MV-4-11 (cell line): Measurements from ENCODE around the gene VANGL1.

Experiments
- DNase-seq: peaks from one replicate; lab custom pipeline; 2025; lab: John Stamatoyannopoulos, UW

VANGL1 gene

DNA sequence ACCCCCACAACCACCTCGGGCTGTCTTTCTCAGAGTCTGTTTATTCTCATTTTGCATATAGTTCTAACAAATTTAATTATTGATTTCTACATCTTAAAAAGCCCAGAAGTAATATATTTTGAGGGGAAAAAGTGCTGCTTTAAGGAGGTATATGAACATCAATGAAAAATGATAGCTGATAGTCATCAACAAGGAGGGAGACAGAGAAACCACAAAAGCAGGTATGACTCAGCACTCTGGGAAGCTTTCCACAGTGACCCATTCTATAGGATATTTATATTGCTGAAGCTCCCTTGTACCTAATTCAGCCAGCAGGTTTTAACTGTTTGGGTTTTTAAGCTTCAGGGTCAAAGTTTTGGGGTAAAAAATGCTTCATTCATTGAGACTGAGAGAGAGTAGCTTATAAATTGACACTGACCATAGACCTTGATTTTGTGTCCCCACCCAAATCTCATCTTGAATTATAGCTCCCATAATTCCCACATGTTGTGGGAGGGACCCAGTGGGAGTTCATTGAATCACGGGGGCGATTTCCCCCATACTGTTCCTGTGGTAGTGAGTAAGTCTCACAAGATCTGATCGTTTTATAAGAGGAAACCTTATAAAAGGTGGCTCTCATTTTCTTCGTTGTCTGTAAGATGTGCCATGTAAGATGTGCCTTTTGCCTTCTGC lies 27.4 kb downstream of the VANGL1 start:
- DNase-seq: peak; percentile 32

- no peak for DNase-seq
These were observed 28.1 kb downstream of the VANGL1 start for GRCh38 chr1:115669886-115670285.

DNA sequence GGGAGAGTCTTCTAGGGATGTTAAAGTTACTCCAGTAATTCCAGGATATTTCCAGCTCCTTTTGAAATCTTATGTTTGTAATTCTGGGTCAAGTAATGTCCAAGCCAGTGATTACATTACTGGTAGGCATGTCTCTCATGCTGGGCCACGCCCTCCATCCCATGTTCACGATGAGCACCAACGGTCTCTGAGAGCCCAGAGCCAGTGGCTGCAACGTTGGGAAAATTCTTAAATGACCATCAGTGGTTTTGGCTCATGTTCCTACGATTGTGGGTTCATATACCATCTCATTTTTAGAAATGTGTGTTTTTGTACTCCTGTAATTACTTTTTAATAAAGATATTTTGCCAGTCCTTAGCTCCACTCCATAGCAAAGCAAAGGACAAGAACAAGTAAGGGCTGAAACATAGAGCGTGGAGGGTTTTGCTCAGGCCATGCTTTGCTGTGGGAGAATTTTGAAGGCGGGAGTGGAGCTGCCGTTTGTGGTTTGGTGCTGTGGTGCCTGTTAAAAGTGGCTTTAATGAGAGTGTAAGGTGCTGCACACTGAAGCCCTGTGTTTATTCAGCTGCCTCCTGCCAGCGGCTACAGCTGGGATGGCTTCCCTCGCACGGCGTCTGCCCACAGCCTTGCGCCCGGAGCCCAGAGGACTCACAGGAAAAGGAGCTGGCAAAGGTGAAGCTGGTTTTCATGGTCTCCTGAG lies 28.9 kb downstream of the VANGL1 start:
- DNase-seq: no peak

DNA sequence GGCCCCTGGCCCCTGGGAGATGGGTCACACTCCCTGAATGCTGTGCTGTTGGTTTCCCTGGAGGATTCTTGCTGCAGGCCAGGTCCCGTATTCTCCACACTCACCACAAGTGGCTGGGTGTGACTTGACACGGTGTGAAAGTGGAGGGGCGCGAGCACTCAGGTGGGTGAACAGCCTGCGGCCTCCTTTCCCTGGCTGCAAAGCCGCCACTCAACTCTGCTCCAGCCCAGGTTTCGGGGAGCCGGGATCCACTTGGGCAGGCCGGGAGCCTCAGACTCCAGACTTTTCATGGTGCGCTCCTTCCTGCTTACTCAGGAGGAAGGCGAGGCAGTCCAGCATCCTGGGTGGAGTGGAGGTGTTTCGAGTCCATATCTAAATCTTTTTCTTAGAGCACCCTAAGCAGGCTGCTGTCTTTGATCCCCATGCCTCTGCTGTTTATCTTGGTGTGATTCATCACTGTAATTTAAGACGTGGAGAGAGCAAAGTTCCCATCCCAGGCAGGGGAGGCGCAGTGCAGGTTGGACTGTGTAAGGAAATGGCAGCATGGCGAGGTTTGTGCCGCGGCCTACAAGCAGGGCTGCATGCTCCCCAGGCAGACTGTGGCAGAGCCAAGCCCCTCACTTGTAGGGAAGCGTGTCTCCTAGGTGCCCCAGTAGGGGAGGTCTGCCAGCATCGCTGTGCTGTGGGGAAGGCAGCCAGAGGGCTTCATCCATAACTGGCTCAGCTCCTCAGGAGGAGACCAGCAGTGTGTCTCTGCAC lies 29.6 kb downstream of the VANGL1 start:
- DNase-seq: no peak

- DNase-seq: no peak
These were observed 30.6 kb downstream of the VANGL1 start for GRCh38 chr1:115672224-115673009.

DNA sequence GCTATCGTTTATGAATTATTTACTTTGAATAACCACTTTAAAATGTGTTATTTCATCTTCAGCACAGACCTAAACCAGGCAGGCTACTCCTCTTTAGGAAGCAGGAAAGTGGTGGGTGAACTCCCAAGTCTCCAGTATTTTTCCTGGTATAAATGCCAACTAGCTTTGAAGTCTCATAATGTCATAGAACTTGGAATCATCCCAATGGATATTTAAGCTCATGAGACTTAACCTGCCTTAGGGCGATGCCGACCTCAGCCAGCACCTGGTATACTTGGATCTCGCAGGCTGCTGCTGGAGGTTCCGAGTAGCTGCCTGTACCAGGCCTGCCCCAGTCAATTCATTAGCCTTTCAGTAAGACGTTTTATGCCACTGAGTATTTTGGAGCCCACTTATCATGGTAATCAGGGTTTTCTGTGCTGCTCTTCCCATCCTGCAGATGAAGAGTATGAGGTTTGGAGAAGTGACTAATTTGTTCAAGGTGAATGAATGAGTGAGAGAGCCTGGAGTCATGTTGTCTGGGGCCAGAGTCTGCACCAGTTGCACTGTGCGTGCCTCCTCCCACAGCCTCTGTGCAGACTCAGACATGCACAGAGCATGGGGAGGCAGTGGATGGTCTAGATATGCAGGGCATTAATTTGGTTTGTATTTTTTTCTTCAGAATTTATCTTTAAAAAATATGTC lies 34.9 kb downstream of the VANGL1 start:
- DNase-seq: no peak

GRCh38 chr1:115677182-115677555 lies 35.4 kb downstream of the VANGL1 start:
- peak; percentile 12 for DNase-seq

DNA sequence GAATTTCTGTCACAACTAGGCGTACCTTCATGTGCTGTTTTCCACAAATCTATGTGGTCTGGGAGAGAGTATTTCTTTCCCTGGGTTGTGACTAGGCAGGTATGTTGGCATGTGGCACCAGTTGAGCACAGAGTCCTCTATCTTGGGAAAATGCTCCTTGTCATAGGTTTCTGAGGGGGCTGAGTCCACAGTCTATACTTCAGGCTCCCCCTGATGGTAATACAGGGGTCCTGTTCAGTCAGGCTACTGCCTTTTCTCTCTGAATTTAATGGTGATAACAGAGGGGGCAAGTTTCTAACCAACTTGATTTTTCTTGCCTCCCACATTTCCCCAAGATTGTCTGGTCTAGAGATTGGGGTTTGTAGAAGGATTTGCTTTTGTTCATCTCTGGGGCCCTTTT lies 35.8 kb downstream of the VANGL1 start:
- DNase-seq: no peak

DNA sequence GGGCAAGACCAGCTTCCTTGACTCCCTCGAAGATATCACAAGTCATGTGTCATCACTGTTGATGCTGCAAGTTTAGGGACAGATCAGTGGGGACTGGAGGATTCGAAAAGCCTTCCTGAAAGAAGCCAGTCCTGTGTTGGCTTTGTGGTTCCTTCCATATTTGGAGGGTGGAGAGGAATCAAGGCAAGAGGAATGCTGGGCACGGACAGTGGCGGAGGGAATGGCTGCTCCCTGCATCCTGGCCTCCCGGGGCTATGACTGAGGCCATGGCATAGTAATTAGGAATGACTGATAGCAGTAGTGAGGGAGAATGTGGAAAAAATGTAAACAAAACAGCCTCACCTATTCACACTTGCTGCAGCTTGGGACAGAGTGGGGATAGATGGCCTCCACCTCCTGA lies 36.4 kb downstream of the VANGL1 start:
- DNase-seq: no peak

GRCh38 chr1:115679141-115679611 lies 37.4 kb downstream of the VANGL1 start:
- DNase-seq: no peak

- no peak for DNase-seq
These were observed 39.0 kb downstream of the VANGL1 start for GRCh38 chr1:115680730-115681111.

DNA sequence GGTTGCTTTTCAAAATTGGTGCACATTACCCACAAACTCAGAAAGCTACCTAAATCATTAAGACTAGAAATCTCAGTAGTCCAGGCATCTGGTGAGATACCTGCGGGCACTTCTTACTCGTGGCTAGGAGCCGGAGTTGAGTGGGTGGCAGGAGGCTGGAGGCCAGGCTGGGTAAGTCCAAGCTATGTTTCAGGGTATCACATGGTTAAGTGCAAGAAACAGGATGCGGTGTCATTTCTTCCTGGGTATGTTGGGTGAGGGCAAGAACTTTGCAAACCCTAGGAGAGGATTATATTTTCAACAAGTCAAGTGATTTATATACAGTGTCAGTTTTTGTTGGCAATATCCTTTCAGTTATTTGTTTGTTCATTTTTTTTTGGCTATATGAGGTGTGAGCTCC lies 41.0 kb downstream of the VANGL1 start:
- peak; percentile 16 for DNase-seq

- no peak for DNase-seq
These were observed 43.4 kb downstream of the VANGL1 start for GRCh38 chr1:115685029-115685705.

DNA sequence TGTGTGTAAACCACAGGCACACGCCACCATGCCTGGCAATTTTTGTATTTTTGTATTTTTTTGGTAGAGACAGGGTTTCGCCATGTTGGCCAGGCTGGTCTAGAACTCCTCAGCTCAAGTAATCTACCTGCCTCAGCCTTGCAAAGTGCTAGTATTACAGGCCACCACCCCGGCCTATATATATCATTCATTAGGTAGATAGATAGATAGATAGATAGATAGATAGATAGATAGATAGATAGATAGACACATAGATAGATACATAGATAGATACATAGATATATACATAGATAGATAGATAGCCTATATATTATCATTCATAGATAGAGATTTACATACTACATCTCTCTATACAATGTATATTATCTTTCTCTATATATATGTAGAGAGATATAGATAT lies 46.0 kb downstream of the VANGL1 start:
- no peak for DNase-seq

DNA sequence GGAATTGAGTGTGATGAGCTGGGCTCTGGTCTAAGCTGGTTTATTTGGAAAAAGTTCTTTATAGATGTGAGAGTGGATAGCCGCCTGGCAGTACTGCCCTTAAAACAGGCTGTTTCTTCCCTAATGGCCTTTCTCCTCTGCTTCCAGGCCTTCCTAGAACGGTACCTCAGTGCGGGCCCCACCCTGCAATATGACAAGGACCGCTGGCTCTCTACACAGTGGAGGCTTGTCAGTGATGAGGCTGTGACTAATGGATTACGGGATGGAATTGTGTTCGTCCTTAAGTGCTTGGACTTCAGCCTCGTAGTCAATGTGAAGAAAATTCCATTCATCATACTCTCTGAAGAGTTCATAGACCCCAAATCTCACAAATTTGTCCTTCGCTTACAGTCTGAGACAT lies 49.2 kb downstream of the VANGL1 start:
- no peak for DNase-seq

GRCh38 chr1:115692224-115692623 lies 50.5 kb downstream of the VANGL1 start:
- no peak for DNase-seq

- no peak for DNase-seq
These were observed 53.0 kb downstream of the VANGL1 start for GRCh38 chr1:115694805-115695204.

GRCh38 chr1:115697619-115698018 lies 55.8 kb downstream of the VANGL1 start:
- DNase-seq: no peak

DNA sequence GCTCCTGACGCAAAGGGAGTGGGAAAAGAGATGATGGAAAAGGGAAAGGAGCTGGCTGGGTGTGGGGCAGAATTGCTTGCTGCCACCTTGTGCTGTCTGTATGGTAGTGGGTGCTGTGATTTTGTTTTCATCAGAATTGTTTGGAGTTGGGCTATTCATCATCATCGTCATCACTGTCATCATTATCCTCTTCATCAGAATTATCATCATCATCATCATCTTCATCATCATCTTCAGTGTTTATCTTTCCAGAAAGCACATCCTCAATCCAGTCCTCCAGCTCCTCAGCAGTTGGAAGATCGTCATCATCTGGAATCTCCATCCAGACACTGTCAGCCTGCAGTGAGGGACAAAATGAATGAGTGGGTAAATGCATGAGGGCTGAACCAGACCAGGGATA lies 59.3 kb downstream of the VANGL1 start:
- no peak for DNase-seq

GRCh38 chr1:115702959-115703358 lies 61.2 kb downstream of the VANGL1 start:
- DNase-seq: no peak
